NCI-H774 (cell line): Measurements from ENCODE around the gene RNF4.
"Not testable (repeated sequence)": the region's sequence is repeated elsewhere in the genome, so short reads cannot be mapped to it uniquely, and the experiment has no call there.

Experiments used
- DNase-seq: peaks from one replicate; lab custom pipeline; 2025; lab: John Stamatoyannopoulos, UW

Gene RNF4

DNA sequence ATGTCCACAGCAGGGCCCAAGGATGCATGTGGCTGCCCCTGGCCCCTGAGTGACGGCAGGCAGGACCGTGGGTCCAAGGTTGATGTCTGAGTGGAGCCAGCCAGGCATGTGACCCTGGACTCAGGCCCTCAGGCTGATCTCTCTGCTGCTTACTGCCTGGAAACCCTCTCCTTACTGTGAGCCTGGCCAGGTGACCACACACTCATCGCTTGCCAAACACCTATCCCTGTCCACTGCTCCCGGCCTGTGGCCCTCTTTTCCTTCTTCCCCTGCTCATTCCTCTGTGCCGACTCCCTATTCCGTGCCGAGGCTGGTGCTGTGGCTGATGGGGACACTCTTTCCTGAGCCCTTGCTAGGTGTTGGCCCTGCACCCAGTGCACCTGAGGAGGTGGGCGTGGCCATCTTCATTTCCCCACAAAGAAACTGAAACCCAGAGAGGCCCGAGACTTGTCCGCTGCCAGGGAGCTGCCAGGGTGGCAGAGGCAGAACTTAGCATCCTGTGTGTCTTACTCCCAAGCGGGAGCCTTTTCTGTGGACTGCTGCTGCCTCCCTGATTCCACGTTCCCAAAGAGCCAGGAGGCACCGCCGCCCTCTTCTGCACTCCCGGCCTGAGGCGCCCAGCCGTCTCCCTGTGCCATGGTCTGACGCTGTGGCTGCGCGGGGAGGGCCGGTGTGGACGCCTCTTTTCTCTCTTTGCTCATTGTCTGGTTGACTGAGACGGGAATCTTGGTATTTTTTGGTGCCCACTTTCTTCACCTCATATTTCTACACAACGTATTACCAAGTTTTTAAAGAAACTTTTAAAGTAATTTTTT is 11.2 kb upstream of the RNF4 start:
- DNase-seq = no peak

DNA sequence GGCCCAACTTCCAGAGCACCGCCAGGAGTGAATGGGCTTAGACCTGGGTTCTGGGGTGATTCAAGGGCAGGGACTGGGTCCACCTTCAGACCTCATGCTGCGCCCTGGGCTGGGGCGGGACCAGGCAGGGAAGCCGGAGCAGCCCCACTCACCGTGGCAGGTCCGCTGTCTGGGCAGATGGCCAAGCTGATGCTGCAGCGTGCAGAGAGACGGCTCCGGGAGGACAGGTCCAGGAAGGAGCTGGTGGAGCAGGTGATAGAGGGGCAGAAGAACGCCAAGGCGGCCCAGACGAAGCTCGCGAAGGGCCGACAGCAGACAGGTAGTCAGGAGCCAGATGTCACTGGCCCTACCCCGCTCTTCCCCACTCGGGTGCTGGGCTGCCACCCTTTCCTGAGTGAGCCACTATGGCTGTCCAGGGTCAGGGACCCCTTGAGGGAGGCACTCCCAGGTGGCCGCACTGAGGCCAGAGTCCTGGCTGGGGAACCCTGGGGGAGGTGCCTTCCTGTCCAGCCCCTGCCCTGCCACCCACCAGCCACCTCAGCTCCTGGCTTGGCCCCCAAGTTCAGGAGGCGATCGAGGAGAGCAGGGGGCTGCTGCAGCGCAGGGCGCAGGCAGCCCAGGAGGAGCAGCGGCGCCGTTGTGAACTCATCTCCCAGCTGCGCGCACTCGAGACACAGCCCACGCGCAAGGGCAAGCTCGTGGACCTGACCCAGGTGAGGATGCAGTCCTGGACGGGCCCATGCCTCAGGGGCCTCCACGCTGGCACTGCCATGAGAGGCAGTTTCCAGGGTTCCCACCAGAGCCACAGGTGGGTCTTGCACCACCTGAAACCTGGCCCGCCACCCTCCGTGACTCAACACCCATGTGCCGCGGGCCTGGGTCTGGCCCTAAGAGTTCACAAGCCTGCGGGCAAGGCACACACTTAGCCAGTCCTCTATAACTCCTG is 10.1 kb upstream of the RNF4 start:
- DNase-seq = no peak

DNA sequence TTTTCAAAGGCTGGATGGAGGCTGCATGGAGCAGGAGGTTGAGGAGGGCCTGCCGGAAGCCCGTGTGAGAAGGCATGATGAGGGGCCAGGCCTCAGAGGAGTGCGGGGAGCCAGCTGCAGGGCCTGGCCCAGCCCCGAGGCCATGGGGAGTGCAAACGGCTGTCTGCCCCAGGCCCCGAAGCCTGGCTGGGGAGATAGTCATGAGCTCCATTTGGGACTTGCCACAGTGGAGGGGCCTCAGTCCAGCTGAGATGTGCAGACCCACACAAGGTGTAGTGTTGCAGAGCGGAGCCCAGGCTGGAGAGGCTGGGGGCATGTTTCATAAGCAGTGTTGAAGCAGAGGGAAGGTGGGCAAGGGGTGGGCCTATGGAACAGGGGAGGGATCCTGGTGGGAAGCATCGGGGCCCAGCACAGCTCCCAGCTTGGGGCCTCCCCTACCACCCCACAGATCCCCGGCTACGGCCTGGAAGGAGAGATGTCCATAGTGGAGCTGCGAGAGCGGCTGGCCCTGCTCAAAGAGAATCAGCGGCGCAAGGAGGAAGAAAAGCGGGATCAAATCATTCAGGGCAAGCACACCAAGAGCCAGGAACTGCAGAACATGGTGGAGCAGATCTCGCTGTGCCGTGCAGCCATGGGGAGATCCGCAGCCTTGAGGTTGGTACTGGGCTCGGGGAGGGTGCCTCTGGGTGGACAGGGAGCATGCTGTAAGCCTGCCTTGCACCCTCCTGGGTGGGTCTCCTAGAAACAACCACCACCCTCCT is 9.1 kb upstream of the RNF4 start:
- DNase-seq = no peak

DNA sequence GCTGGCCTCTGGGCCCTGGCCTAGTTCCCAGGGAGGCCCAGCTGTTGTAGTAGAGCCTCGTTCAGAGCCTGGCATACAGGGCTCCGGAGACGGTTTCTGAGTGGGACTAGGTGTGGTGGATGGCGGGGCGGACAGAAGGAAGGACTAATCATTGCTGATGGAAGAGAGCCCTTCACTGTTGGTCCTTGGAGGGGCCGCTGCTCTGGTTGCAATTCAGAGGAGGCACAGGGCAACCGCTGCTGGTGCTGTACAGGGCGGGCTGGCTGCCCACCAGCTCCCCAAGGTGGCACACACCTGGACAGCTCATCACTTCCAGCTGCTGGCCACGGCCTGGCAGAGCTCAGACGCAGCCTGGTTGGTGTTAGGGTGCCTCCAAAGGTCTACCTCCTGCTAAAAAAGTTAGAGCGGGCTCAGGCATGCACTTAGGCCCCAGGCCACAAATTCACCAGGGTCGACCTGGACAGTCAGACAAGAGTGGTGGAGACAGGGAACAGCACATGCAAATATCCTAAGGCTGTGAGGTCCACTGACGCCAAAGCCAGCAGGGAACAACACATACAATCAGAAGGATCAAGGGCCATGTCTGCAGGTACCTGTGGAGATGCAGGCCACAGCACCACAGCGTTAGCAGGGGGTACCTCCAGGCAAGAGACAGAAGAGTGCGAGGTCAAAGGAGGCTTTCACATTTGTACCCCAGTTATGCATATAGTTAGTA is 7.5 kb upstream of the RNF4 start:
- no peak for DNase-seq

DNA sequence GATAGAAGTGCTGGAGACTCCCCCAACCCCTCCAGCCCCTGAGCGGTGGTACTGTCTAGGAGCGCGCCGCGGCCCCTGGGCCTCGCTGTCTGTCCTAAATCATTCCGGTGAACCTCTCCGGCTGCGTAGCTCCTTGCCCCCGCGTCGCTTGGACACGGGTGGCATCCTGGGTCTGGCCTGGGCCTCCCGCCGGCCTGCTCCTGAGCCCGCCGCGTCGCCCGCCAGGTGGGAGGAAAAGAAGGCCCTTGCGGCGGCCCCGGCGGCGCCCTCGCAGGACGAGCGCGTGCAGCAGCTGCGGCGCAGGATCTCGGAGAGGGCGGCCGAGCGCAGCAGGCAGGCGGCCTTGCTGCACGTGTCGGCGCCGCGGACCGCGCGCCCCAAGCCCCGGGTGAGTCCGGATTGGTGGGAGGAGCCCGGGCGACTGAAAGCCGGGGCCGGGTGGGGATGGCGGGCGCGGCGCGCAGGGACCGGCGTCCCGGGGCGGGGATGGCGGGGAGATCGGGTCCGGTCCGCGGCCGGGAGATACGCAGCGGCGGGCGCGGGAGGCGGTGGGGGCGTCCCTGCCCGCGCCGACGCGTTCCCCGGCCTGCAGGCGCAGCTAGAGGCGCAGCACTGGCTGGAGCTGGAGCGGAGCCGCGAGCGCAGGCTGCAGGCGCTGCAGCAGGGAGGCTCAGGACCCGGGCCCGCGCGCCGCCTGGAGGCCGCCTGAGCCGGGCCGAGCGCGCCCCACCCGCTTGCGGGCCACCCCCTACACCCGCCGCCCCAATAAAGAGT is 6.5 kb upstream of the RNF4 start:
- DNase-seq = no peak

DNA sequence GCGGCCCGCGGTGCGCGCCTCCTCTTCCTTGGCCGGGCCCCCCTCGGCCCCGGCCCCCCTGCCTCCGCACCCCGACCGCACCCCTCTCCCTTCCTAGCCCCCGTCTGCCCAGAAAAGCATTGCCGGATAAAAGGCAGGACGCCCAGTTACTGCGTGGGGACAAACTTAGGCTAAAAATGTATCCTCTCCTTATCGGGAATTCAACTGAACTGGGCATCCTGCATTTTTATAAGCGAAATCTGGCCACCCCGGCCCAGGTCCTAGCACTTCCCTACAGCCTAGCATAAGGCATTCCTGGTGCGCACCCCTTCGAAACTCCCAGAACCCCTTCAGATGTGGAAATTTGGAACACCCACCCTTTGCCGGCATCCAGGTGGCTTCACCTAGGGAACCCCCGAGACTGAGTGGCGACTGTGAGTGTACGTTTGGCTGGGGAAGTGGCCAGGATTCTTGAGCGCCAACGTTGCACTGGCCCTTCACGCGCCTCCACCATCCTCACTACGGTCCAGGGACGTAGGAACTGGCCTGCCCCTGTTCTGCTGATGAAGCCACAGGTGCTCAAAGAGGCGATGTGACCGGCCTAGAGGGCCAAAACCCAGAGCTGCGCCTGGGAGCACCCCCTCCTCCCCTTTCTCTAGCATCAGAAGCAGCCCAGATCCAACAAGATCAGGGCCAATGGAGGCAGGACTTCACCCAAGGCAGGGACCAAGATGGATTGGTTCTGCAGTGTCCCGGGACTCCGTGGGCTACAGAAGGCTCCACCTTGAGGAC is 5.7 kb upstream of the RNF4 start:
- no peak for DNase-seq

DNA sequence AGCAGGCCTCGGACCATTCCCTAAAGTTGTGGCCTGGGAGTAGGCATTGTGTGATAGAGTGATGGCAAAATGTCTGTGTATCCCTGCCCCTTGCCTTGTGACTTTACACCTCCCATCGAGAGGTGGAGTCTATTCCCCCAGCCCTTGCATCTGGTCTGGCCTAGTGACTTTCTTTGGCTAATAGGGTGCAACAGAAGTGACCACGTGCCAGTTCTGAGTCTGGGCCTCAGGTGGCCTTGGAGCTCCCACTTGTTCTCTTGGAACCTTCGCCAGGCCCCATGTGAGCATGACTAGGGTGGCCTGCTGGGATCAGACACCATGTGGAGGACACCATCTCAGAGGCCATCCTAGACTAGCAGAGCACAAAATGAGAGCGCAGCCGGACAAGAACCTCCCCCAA is 3.9 kb upstream of the RNF4 start:
- DNase-seq = no peak

DNA sequence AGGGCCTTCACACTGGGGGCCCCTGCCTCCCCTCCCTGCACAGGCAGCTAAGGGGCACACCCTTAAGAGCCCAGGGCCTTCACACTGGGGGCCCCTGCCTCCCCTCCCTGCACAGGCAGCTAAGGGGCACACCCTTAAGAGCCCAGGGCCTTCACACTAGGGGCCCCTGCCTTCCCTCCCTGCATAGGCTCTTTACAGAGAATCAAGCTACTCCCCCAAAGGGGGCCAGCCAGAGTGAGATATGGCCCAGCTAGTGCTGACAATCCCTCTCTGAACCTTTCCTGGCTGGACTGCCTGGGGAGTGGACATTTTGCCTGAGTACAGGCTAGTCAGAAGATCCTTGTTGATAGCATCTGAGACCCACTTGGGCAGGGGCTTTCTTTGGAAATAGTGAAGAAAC is 3.4 kb upstream of the RNF4 start:
- not testable (repeated sequence) for DNase-seq

DNA sequence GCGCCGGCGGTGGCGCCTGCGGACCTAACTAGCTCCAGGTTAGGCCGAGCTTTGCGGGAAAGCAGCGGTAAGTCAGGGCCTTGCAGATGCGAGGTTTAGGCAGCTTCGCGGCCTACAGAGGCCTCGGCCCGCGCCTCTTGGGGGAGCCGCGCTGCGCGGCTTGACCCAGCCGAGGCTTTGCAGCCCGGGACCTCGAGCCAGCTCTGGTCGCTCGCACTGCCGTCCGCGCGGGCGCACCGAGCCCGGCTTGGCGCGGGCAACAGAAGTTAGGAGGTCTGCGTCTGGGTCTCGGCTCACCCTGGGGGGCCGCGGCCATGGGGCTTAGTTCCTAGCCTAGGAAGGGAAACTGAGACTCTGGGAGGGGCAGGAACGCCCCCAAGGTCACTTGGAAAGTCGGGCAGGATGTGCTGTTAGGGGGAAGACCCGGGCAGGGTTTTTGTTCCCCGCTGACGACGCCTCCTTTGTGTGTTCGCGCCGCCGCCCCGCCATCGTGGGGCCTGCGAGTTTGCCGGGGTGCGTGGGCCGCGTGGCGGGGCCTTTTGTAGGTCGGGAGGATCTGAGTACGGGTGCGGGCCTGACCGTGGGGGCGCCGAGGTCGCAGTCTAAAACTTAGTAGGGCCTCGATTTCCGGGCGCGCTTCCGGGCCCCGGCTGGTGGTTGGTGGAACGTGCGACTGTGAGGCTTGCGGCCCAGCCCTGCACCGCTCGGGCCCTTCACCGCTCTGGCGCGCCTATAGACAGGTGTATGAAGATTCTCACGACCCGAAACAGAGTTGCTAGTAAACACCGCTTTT is 482 bp downstream of the RNF4 start:
- no peak for DNase-seq

DNA sequence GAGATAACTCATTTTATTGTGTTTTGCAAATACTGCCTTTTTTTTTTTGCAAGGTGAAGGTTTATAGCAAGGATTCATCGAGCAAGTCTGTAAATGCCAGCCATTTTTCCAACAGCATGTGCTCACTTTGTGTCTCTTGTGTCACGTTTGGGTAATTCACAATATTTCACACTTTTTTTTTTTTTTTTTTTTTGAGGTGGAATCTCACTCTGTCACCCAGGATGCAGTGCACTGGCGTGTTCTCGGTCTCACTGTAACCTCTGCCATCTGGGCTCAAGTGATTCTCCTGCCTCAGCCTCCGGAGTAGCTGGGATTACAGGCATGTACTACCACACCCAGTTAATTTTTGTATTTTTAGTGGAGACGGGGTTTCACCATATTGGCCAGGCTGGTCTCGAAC is 1.9 kb downstream of the RNF4 start:
- DNase-seq = no peak

DNA sequence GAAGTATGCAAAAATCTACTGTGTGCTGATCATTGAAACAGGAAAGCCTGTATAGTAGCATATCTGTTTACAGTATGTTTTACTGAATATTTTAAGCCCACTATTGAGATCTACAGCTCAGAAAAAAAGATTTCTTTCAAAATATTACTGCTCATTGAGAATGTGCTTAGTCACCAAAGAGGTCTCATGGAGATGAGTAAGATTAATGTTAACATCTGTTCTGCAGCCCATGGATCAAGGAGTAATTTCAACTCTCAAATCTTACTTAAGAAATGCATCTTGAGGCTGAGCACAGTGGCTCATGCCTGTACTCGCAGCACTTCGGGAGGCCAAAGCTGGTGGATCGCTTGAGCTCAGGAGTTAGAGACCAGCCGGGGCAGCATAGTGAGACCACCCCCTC is 3.3 kb downstream of the RNF4 start:
- DNase-seq = no peak

DNA sequence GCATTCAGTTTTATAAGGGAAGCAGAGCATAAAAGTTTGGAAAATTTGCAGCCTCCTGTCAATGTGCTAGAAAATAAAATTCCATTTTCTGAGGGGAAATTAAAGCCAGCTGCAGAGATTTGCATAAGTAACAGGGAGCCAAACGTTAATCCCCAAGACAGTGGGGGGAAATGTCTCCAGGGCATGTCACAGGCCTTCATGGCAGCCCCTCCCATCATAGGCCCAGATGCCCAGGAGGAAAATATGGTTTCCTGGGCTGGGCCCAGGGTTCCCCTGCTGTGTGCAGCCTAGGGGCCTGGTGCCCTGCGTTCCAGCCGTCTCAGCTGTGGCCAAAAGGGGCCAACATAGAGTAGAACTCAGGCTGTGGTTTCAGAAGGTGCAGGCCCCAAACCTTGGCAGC is 9.3 kb downstream of the RNF4 start:
- no peak for DNase-seq

DNA sequence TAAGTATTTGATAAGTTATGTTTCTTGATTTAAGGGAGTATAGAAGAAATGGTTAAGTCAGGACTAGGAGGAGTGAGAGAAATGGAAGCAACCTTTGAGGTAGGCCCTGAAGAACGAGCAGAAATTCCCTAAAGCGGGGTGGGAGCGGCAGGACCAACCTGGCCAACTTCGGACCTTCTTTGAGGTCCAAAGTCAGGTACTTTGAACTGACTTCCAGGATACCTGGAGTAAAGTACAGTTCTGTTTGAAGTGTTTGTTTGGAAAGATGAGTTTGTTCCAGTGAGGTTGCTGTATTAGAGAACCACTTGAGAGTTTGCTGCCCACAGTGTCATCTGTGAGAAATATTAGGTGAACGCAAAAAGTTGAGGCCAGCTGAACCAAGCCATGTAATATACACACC is 11.7 kb downstream of the RNF4 start:
- no peak for DNase-seq

DNA sequence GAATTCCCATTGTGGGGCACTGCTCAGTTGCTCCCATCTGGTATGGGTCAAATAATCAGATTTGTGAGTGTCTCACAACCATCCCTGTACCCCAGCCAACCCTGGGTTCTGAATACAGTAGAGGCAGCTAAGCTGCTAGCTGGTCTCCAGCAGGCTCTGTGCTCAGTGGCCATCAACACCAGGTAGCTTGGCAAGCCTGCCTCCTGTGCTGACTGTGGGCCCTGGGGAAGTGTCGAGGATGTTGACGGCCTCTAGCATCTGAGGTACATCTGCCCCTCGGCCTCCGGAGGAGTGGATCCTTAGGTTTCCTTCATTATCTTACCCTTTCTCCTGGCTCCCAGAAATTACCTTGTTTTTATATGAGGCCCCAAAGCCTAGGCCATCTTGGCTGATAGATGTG is 13.3 kb downstream of the RNF4 start:
- no peak for DNase-seq

DNA sequence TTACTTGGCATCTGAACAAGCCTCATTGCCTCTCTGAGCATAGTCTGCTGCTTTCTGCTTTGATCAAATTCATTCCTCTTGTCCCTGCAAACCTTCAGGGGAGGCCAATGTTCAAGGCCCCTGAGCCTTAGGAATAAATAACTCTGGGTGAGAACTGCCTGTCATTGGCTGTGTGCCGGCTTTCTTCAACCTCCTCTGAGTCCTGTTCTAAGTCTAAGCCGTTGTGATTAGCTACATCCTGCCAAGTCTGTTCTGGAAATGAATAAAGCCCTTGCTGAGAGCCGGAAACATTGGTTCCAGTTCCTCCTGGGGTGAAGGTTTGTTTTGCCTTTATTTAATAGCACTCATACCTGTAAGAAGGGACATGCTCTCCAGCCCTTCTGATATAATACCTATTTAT is 13.8 kb downstream of the RNF4 start:
- DNase-seq = no peak

DNA sequence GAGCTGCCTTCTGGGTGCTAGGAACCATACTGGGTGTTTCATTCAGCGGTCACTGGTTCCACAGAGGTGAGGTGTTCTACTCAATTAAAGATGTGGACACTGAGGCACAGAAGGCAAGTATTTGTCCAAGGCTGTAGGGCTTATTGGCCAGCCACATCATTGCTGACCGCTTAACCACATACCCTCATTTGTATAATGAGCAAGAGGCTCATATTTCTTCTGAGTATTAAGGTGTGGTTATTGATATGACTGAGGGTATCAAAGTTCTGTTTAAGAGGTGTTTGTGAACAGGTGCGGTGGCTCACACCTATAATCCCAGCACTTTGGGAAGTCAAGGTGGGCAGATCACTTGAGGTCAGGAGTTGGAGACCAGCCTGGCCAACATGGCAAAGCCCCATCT is 14.3 kb downstream of the RNF4 start:
- no peak for DNase-seq

DNA sequence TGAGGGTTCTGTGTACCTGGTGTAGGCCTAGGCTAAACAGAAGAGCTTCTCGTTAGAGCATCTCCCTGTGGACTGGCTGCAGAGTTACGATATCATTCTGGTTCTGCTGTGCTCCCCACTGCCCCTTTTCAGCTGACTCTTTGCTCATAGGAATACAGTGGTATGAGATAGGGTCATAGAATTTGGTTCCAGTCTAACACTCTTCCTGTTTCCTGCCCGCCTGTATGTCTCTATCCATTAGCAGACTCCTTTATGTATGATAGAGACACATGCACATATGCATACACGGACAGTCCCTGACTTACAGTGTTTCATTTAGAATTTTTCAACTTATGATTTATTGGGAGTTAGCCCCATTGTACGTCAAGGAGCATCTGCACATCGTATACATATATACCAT is 15.3 kb downstream of the RNF4 start:
- DNase-seq = no peak

DNA sequence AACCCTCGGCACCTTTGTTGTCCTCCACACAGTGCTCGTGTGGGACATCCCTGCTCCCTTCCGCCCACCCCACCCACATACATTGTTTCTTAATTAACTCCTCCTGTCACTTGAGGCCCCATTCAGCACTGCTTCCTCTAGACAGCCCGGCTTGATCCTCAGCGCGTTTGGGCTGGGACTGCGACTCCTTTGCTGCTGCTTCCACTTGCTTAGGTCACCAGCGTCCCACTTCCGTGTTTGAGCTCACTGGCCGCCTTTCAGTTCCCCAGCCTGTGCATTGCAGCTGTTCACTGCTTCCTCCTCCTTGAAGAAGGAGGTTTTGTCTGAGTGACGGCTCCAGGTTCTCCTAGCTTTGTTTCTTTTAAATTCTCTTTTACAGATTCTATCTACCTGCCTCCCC is 16.1 kb downstream of the RNF4 start:
- DNase-seq = no peak

DNA sequence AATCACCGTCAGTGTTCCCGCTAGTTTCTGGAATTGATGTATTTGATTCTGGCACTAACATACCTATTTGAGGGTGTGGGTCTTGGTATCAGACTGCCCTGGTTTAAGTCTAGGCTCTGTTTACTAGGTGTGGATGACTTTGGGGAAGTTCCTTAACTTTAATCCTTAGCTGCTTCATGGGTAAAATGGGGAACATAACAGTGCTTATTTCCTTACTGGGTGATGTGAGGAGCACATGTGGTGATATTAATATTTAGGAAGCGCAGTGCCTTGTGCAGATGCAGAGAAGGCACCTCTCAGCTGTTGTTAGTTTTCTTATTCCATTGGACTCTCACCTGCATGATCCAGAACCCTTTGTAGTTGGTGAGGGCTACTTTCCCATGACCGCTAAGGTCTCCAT is 17.1 kb downstream of the RNF4 start:
- no peak for DNase-seq

DNA sequence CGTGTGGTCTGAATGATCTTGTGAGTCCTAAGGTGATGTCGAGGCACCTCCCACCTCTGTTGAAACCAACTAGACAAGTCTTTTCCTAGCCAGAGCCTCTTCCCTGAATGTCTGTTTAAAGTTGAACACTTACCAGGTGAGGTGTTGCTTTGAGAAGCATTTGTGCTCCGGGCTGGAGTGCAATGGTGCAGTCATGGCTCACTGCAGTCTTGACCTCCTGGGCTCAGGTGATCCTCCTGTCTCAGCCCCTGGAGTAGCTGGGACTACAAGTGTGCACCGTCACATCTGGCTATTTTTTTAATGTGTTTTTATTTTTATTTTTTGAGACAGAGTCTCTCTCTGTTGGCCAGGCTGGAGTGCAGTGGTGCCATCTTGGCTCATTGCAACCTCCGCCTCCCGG is 18.1 kb downstream of the RNF4 start:
- DNase-seq = no peak
